K562 (cell line): ENCODE measurements around the gene SPDYA.

Experiments used
- CEBPB ChIP-seq: fragments of 450-650 bp; IDR thresholded peaks from 2 replicates; pipeline ENCODE4 v1.6.1; 2016; ENCODE audit warnings: missing genetic modification characterization, missing compliant biosample characterization
- CREB5 ChIP-seq: fragments of 250-450 bp; sonication (Bioruptor Pico); IDR thresholded peaks from 2 replicates; pipeline ENCODE4 v1.5.0; 2020; ENCODE audit warnings: mild to moderate bottlenecking
- CTCF ChIP-seq, 3 experiments: IDR thresholded peaks in 2 of 3; conservative IDR thresholded peaks in 1 of 3; 2 replicates each; pipeline ENCODE4 v1.5.1; 2011 to 2012; ENCODE audit warnings: low read length in 3 of 3, mild to moderate bottlenecking in 3 of 3, control low read depth in 2 of 3, improper control_type of control experiment in 1 of 3, inconsistent platforms in 1 of 3, low read depth in 1 of 3, mixed read lengths in 1 of 3, moderate library complexity in 1 of 3; ENCODE audit not compliant: insufficient read depth in 2 of 3
- CUX1 ChIP-seq: fragments of 200-800 bp; sonication (Bioruptor generic); IDR thresholded peaks from 2 replicates; pipeline ENCODE4 v1.6.1; 2016; ENCODE audit warnings: missing genetic modification characterization, missing compliant biosample characterization
- MAX ChIP-seq: sonication (generic); formaldehyde crosslinking; IDR thresholded peaks from 2 replicates; pipeline ENCODE4 v1.9.0; 2022; ENCODE audit warnings: mild to moderate bottlenecking, missing genetic modification reagents
- MLLT1 ChIP-seq, 2 experiments: fragments of 450-650 bp; IDR thresholded peaks; 2 replicates each; pipeline ENCODE4 v1.6.1; 2016
- MLX ChIP-seq, 2 experiments: fragments of 450-650 bp in 1 of 2; sonication (generic) in 1 of 2; formaldehyde crosslinking; conservative IDR thresholded peaks; 2 replicates each; pipeline versions ENCODE4 v1.4.0 to v1.8.1; 2020 to 2022; ENCODE audit warnings: mild to moderate bottlenecking in 1 of 2, missing genetic modification reagents in 1 of 2
- RBM17 ChIP-seq: fragments of 200-400 bp; formaldehyde crosslinking; IDR thresholded peaks from 2 replicates; pipeline ENCODE4 v1.6.1; 2017; ENCODE audit warnings: low read depth, mild to moderate bottlenecking, low read length, borderline replicate concordance
- SREBF2 ChIP-seq: sonication (generic); formaldehyde crosslinking; IDR thresholded peaks from 2 replicates; pipeline ENCODE4 v1.4.0; 2020; ENCODE audit warnings: mild to moderate bottlenecking, missing genetic modification reagents
- UBTF ChIP-seq, 2 experiments: IDR thresholded peaks; 2 replicates each; pipeline ENCODE4 v1.6.1; 2012; ENCODE audit warnings: improper control_type of control experiment in 2 of 2, low read depth in 2 of 2, low read length in 2 of 2, borderline replicate concordance in 1 of 2
- ZFP30 ChIP-seq: fragments of 250-450 bp; sonication (Bioruptor Pico); IDR thresholded peaks from 2 replicates; pipeline ENCODE4 v1.8.0; 2022; ENCODE audit warnings: moderate library complexity, mild to moderate bottlenecking, inconsistent platforms, borderline replicate concordance

- TF ChIP-seq ZFP30 (CRISPR knock-in tag) (no peak), MLLT1 (IDR thresholded peaks at IDR 0.05) (no peak), CTCF (IDR thresholded peaks at IDR 0.05 in 2 of 3, conservative IDR thresholded peaks at IDR 0.05 in 1 of 3; ENCODE audit: insufficient read depth in 2 of 3, low read depth in 1 of 3, low read length in 3 of 3) (no peak), CUX1 (CRISPR knock-in tag) (no peak), MLX (CRISPR knock-in tag; conservative IDR thresholded peaks at IDR 0.05) (no peak), MAX (CRISPR knock-in tag) (no peak), CEBPB (tag) (no peak), UBTF (IDR thresholded peaks at IDR 0.05; ENCODE audit: borderline replicate concordance in 1 of 2, low read depth in 2 of 2, low read length in 2 of 2) (no peak), RBM17 (no peak), SREBF2 (no peak), CREB5 (CRISPR knock-in tag) (no peak)
Measured at GRCh38 chr2:28768422-28768821, 42.2 kb upstream of the SPDYA start.
